HEK293 (cell line): ENCODE measurements around the gene ZBTB47.

Source experiments
- CTCF ChIA-PET: fragments of 350-600 bp; formaldehyde crosslinking; extraction: SDS; loops from one replicate; lab custom pipeline; 2021; ENCODE audit warnings: antibody characterized with exemption; lab: Yijun Ruan, JAX
- POLR2A ChIA-PET: fragments of 300-600 bp; formaldehyde crosslinking; extraction: SDS; loops from one replicate; lab custom pipeline; 2020; ENCODE audit warnings: antibody characterized with exemption, inconsistent platforms; lab: Yijun Ruan, JAX
- H3K27ac ChIP-seq: fragments of 200-500 bp; sonication (Bioruptor generic); 2 replicates; pipeline ENCODE4 v1.5.1; 2014; ENCODE audit warnings: low read depth, low read length, control low read depth, inconsistent platforms; ENCODE audit errors: extremely low read depth
- H3K36me3 ChIP-seq, 2 experiments: fragments of 200-500 bp in 1 of 2; sonication (Bioruptor generic) in 1 of 2; 1 replicate in 1 of 2; 2 replicates in 1 of 2; pipeline ENCODE4 v1.5.1; 2014 to 2017; ENCODE audit warnings: inconsistent platforms in 2 of 2, low read length in 2 of 2; ENCODE audit not compliant: control insufficient read depth in 2 of 2, insufficient read depth in 1 of 2
- H3K4me1 ChIP-seq: fragments of 200-500 bp; sonication (Bioruptor generic); 2 replicates; pipeline ENCODE4 v1.5.1; 2014; ENCODE audit warnings: mild to moderate bottlenecking, low read length, inconsistent platforms; ENCODE audit not compliant: control insufficient read depth, insufficient read depth
- H3K4me3 ChIP-seq: 2 replicates; pipeline ENCODE4 v1.5.1; 2011; ENCODE audit warnings: low read depth, mild to moderate bottlenecking, control low read depth, low read length, moderate library complexity
- H3K9me3 ChIP-seq: fragments of 200-500 bp; sonication (Bioruptor generic); 2 replicates; pipeline ENCODE4 v1.5.1; 2014; ENCODE audit warnings: low read depth, low read length, inconsistent platforms; ENCODE audit not compliant: control insufficient read depth, insufficient read depth
- EGR2 ChIP-seq: fragments of 450-650 bp; formaldehyde crosslinking; IDR thresholded peaks from 2 replicates; pipeline ENCODE4 v1.5.1; 2016; ENCODE audit warnings: low read depth, missing biosample characterization, missing genetic modification characterization
- HOXD13 ChIP-seq: sonication (generic); formaldehyde crosslinking; IDR thresholded peaks from 2 replicates; pipeline ENCODE4 v1.8.0; 2022; ENCODE audit warnings: missing genetic modification reagents, borderline replicate concordance
- MYNN ChIP-seq: fragments of 450-650 bp; formaldehyde crosslinking; IDR thresholded peaks from 2 replicates; pipeline ENCODE4 v1.5.1; 2016; ENCODE audit warnings: missing biosample characterization, missing genetic modification characterization, borderline replicate concordance
- MZF1 ChIP-seq: fragments of 450-650 bp; formaldehyde crosslinking; IDR thresholded peaks from 2 replicates; pipeline ENCODE4 v1.5.1; 2017; ENCODE audit warnings: missing biosample characterization, missing genetic modification characterization, borderline replicate concordance
- OVOL3 ChIP-seq: fragments of 450-650 bp; formaldehyde crosslinking; IDR thresholded peaks from 2 replicates; pipeline ENCODE4 v1.5.1; 2016; ENCODE audit warnings: missing biosample characterization, missing genetic modification characterization
- PATZ1 ChIP-seq: fragments of 450-650 bp; formaldehyde crosslinking; IDR thresholded peaks from 2 replicates; pipeline ENCODE4 v1.5.1; 2016; ENCODE audit warnings: missing biosample characterization, missing genetic modification characterization
- REPIN1 ChIP-seq: fragments of 450-650 bp; formaldehyde crosslinking; IDR thresholded peaks from 2 replicates; pipeline ENCODE4 v1.5.1; 2017; ENCODE audit warnings: missing biosample characterization, missing genetic modification characterization, low read depth
- SCRT1 ChIP-seq: fragments of 450-650 bp; formaldehyde crosslinking; IDR thresholded peaks from 2 replicates; pipeline ENCODE4 v1.5.1; 2016; ENCODE audit warnings: missing biosample characterization, missing genetic modification characterization, borderline replicate concordance
- TCF7L2 ChIP-seq: IDR thresholded peaks from 2 replicates; pipeline ENCODE4 v1.6.1; 2011; ENCODE audit warnings: low read depth, mild to moderate bottlenecking, inconsistent platforms, low read length, moderate library complexity, borderline replicate concordance
- ZFP3 ChIP-seq: fragments of 450-650 bp; formaldehyde crosslinking; IDR thresholded peaks from 2 replicates; pipeline ENCODE4 v1.5.1; 2016; ENCODE audit warnings: low read depth, missing biosample characterization, missing genetic modification characterization
- ZNF140 ChIP-seq: fragments of 450-650 bp; formaldehyde crosslinking; IDR thresholded peaks from 2 replicates; pipeline ENCODE4 v1.5.1; 2016; ENCODE audit warnings: missing biosample characterization, missing genetic modification characterization
- ZNF16 ChIP-seq: fragments of 450-650 bp; formaldehyde crosslinking; IDR thresholded peaks from 2 replicates; pipeline ENCODE4 v1.5.1; 2016; ENCODE audit warnings: low read depth, missing biosample characterization, missing genetic modification characterization
- ZNF214 ChIP-seq: fragments of 450-650 bp; formaldehyde crosslinking; IDR thresholded peaks from 2 replicates; pipeline ENCODE4 v1.5.1; 2017; ENCODE audit warnings: missing biosample characterization, mild to moderate bottlenecking, missing genetic modification characterization, borderline replicate concordance
- ZNF223 ChIP-seq: fragments of 450-650 bp; formaldehyde crosslinking; IDR thresholded peaks from 2 replicates; pipeline ENCODE4 v1.5.1; 2016; ENCODE audit warnings: missing biosample characterization, missing genetic modification characterization
- ZNF23 ChIP-seq: fragments of 450-650 bp; formaldehyde crosslinking; IDR thresholded peaks from 2 replicates; pipeline ENCODE4 v1.5.1; 2016; ENCODE audit warnings: missing biosample characterization, missing genetic modification characterization, borderline replicate concordance
- ZNF280D ChIP-seq: fragments of 450-650 bp; formaldehyde crosslinking; IDR thresholded peaks from 2 replicates; pipeline ENCODE4 v1.5.1; 2016; ENCODE audit warnings: missing biosample characterization, missing genetic modification characterization
- ZNF366 ChIP-seq: fragments of 450-650 bp; formaldehyde crosslinking; conservative IDR thresholded peaks from 2 replicates; pipeline ENCODE4 v1.5.1; 2016; ENCODE audit warnings: missing biosample characterization, missing genetic modification characterization
- ZNF37A ChIP-seq: fragments of 450-650 bp; IDR thresholded peaks from 2 replicates; pipeline ENCODE4 v1.5.1; 2018; ENCODE audit warnings: missing biosample characterization, missing genetic modification characterization
- ZNF521 ChIP-seq: fragments of 450-650 bp; formaldehyde crosslinking; IDR thresholded peaks from 2 replicates; pipeline ENCODE4 v1.5.1; 2017; ENCODE audit warnings: missing biosample characterization, mild to moderate bottlenecking, missing genetic modification characterization
- ZNF529 ChIP-seq: fragments of 450-650 bp; formaldehyde crosslinking; IDR thresholded peaks from 2 replicates; pipeline ENCODE4 v1.5.1; 2017; ENCODE audit warnings: missing genetic modification characterization, missing biosample characterization; ENCODE audit not compliant: insufficient replicate concordance
- ZNF600 ChIP-seq: fragments of 450-650 bp; formaldehyde crosslinking; IDR thresholded peaks from 2 replicates; pipeline ENCODE4 v1.5.1; 2016; ENCODE audit warnings: missing biosample characterization, missing genetic modification characterization
- ZNF623 ChIP-seq: fragments of 450-650 bp; formaldehyde crosslinking; IDR thresholded peaks from 2 replicates; pipeline ENCODE4 v1.5.1; 2016; ENCODE audit warnings: missing biosample characterization, missing genetic modification characterization
- ZNF747 ChIP-seq: fragments of 450-650 bp; formaldehyde crosslinking; IDR thresholded peaks from 2 replicates; pipeline ENCODE4 v1.5.1; 2016; ENCODE audit warnings: missing biosample characterization, missing genetic modification characterization
- ZNF791 ChIP-seq: fragments of 450-650 bp; formaldehyde crosslinking; IDR thresholded peaks from 2 replicates; pipeline ENCODE4 v1.5.1; 2016; ENCODE audit warnings: missing biosample characterization, missing genetic modification characterization
- ZSCAN16 ChIP-seq: fragments of 450-650 bp; formaldehyde crosslinking; IDR thresholded peaks from 2 replicates; pipeline ENCODE4 v1.5.1; 2016; ENCODE audit warnings: missing biosample characterization, missing genetic modification characterization
- TF ChIP-seq, protein P1 (sequence below): fragments of 450-650 bp; formaldehyde crosslinking; IDR thresholded peaks from 2 replicates; pipeline ENCODE4 v1.5.1; 2016; ENCODE audit warnings: missing biosample characterization, missing genetic modification characterization
- TF ChIP-seq, protein P2 (sequence below): fragments of 450-650 bp; formaldehyde crosslinking; IDR thresholded peaks from 2 replicates; pipeline ENCODE4 v1.5.1; 2016; ENCODE audit warnings: missing biosample characterization, missing genetic modification characterization

ZBTB47 gene

GRCh38 chr3:42696356-42697288 lies 43.1 kb downstream of the ZBTB47 start:
- Histone ChIP-seq H3K4me3 (no peak overlapping the region), H3K9me3 (no peaks in the 10 kb centered on the region), H3K27ac (no peak overlapping the region), H3K4me1 (no peaks in the 10 kb centered on the region)
- POLR2A ChIA-PET: no interaction called here
- CTCF ChIA-PET: no interaction called here
- TF ChIP-seq, protein P1, sequence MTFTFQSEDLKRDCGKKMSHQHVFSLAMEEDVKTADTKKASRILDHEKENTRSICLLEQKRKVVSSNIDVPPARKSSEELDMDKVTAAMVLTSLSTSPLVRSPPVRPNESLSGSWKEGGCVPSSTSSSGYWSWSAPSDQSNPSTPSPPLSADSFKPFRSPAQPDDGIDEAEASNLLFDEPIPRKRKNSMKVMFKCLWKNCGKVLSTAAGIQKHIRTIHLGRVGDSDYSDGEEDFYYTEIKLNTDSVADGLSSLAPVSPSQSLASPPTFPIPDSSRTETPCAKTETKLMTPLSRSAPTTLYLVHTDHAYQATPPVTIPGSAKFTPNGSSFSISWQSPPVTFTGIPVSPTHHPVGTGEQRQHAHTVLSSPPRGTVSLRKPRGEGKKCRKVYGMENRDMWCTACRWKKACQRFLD (tag by site-specific recombination): no peak
- no peak for TF ChIP-seq ZFP3
- no peak for TF ChIP-seq ZNF23 (tag by site-specific recombination)
- TF ChIP-seq ZNF529: no peak
- TF ChIP-seq EGR2 (tag by site-specific recombination): no peak
- TF ChIP-seq ZNF747 (tag by site-specific recombination): no peak
- TF ChIP-seq ZNF37A (tag by site-specific recombination): no peak
- no peak for TF ChIP-seq OVOL3 (tag by site-specific recombination)
- TF ChIP-seq ZNF223 (tag by site-specific recombination): no peak
- TF ChIP-seq ZNF214 (tag by site-specific recombination): no peak
- TF ChIP-seq ZNF600 (tag by site-specific recombination): no peak
- no peak for TF ChIP-seq ZNF623
- TF ChIP-seq ZNF280D (tag by site-specific recombination): no peak
- TF ChIP-seq SCRT1 (tag by site-specific recombination): no peak
- TF ChIP-seq, all 188 proteins: peak for 0
- no peaks in the 10 kb centered on the region for H3K36me3 ChIP-seq

- CTCF ChIA-PET: interaction anchor here (0.5 kb wide), 1 partner anchor 353 kb away, joined by 4 read pairs; no protein-coding TSS in a partner anchor
- Histone ChIP-seq H3K4me3 (no peak overlapping the region), H3K27ac (no peak overlapping the region), H3K36me3 (no peaks in the 10 kb centered on the region), H3K4me1 (no peaks in the 10 kb centered on the region), H3K9me3 (no peaks in the 10 kb centered on the region)
- POLR2A ChIA-PET: no interaction called here
- TF ChIP-seq REPIN1 (tag by site-specific recombination): no peak
- TF ChIP-seq MYNN (tag by site-specific recombination): no peak
- no peak for TF ChIP-seq ZNF791 (tag by site-specific recombination)
- TF ChIP-seq ZNF16 (tag by site-specific recombination): no peak
- no peak for TF ChIP-seq ZNF521 (tag by site-specific recombination)
- no peak for TF ChIP-seq MZF1 (tag by site-specific recombination)
- no peak for TF ChIP-seq ZNF140 (tag by site-specific recombination)
- TF ChIP-seq PATZ1 (tag by site-specific recombination): no peak
- TF ChIP-seq, protein P2, sequence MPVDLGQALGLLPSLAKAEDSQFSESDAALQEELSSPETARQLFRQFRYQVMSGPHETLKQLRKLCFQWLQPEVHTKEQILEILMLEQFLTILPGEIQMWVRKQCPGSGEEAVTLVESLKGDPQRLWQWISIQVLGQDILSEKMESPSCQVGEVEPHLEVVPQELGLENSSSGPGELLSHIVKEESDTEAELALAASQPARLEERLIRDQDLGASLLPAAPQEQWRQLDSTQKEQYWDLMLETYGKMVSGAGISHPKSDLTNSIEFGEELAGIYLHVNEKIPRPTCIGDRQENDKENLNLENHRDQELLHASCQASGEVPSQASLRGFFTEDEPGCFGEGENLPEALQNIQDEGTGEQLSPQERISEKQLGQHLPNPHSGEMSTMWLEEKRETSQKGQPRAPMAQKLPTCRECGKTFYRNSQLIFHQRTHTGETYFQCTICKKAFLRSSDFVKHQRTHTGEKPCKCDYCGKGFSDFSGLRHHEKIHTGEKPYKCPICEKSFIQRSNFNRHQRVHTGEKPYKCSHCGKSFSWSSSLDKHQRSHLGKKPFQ (tag by site-specific recombination): no peak
- no peak for TF ChIP-seq ZNF600 (tag by site-specific recombination)
- no peak for TF ChIP-seq TCF7L2
- TF ChIP-seq ZNF366 (tag by site-specific recombination): no peak
- TF ChIP-seq ZSCAN16: no peak
- no peak for TF ChIP-seq HOXD13 (CRISPR knock-in tag)
Measured at GRCh38 chr3:42697289-42698051, 44.0 kb downstream of the ZBTB47 start.
